Activated B cell treated with CpG ODN at 0.5 μM for 24 hours (primary cell): ENCODE measurements around the gene NAA16. TPM values are rescaled to one million over a fixed set of nuclear protein-coding genes. Genes with fewer than 3 reads are reported as not detected.

Source experiments
- ATAC-seq: fragments of 200-7000 bp; cut with Tn5 transposase; one replicate; pipeline ENCODE4 v1.10.0; 2021; ENCODE audit warnings: low read depth, mild to moderate bottlenecking, moderate library complexity
- CTCF ChIA-PET: fragments of 350-600 bp; sonication (Branson Sonifier 250); formaldehyde crosslinking; loops from one replicate; lab custom pipeline; 2021; ENCODE audit warnings: antibody characterized with exemption; lab: Charles Lee
- POLR2A ChIA-PET: fragments of 350-600 bp; sonication (Branson Sonifier 250); formaldehyde crosslinking; loops from one replicate; lab custom pipeline; 2021; ENCODE audit warnings: antibody characterized with exemption; lab: Charles Lee
- DNase-seq: peaks from one replicate; pipeline ENCODE4 v3.0.0; 2022
- H3K27ac Mint-ChIP-seq: one replicate; pipeline ENCODE4 v1.8.0; 2020; ENCODE audit warnings: mixed read lengths
- H3K27me3 Mint-ChIP-seq: one replicate; pipeline ENCODE4 v1.8.0; 2021; ENCODE audit warnings: mixed read lengths
- H3K36me3 Mint-ChIP-seq: one replicate; pipeline ENCODE4 v1.8.0; 2021; ENCODE audit warnings: low read depth, mixed read lengths
- H3K4me1 Mint-ChIP-seq: one replicate; pipeline ENCODE4 v1.8.0; 2021; ENCODE audit warnings: mixed read lengths
- H3K4me3 Mint-ChIP-seq: one replicate; pipeline ENCODE4 v1.8.0; 2020; ENCODE audit warnings: mild to moderate bottlenecking, mixed read lengths
- H3K9me3 Mint-ChIP-seq: one replicate; pipeline ENCODE4 v1.8.0; 2020; ENCODE audit warnings: mixed read lengths
- CTCF ChIP-seq: fragments of 200-600 bp; IDR thresholded peaks from one replicate; pipeline ENCODE4 v1.8.0; 2022; ENCODE audit warnings: antibody characterized with exemption, mild to moderate bottlenecking
- intact Hi-C: fragments of 100-400 bp; cut with micrococcal nuclease; formaldehyde crosslinking; loops from one replicate; pipeline ENCODE4 v1.15.1; 2024
- total RNA-seq: library from RNA; stranded (reverse); gene quantifications from 2 replicates; pipeline ENCODE4 v1.2.3, GENCODE V29; 2022

Gene NAA16
- total RNA-seq, 1 donor from 2014 or later: 21.4 TPM

DNA sequence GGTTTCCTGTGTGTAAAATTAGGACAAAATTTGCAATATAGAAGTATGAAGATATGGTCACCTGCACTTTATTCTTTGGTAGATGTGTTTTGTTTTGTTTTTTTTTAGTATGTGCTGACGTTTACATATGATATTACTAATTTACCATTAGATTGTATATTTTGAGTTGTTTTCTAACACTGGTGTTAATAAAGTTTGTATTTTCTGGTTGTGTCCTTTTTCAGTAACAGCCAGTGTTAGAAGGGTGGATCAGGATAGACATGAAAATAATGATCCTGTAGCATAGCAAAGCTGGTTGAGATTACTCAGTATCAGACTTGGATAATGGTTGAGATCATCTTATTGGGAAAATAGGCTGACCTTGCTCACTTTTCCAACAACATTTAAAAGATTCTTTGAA is 6.2 kb downstream of the NAA16 start:
- DNase-seq: no peak
- Mint-ChIP-seq H3K27ac (no peak overlapping the region), H3K4me1 (peaks cover 39% of the 10 kb centered on the region), H3K36me3 (peaks cover 20% of the 10 kb centered on the region), H3K27me3 (no peaks in the 10 kb centered on the region), H3K4me3 (no peak overlapping the region), H3K9me3 (no peaks in the 10 kb centered on the region)
- ChIA-PET POLR2A (no interaction called here), CTCF (interaction anchor here (0.6 kb wide), 1 partner anchor 803 kb away, joined by 3 read pairs; no protein-coding TSS in a partner anchor)
- no peak for ATAC-seq
- no peak for TF ChIP-seq CTCF
- intact Hi-C loops: loop anchor here (10.0 kb wide), 2 partner anchors 872 to 1662 kb away; partner anchors contain the start of gene COG6

DNA sequence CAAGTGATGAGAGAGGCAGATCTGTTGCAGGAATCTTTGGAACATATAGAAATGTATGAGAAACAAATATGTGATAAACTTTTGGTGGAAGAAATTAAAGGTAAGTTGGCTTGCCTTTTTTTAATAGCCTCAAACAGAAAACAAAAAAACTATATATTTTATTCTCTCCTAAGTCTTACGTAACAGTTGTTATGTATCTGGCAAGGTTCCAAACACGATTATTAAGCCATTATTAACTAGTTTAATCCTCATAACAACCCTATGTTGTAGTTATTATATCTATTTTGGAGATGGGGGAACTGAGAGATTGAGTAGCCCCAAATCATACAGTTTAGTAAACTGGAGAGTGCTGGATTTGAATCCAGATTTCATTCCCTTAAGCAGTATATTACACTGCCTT is 14.7 kb downstream of the NAA16 start:
- Mint-ChIP-seq H3K9me3 (no peaks in the 10 kb centered on the region), H3K4me3 (no peak overlapping the region), H3K36me3 (peaks cover 51% of the 10 kb centered on the region), H3K4me1 (no peaks in the 10 kb centered on the region), H3K27me3 (no peaks in the 10 kb centered on the region), H3K27ac (no peak overlapping the region)
- no peak for ATAC-seq
- POLR2A ChIA-PET: no interaction called here
- DNase-seq: no peak
- intact Hi-C loops: no loop called here
- CTCF ChIA-PET: no interaction called here
- no peak for TF ChIP-seq CTCF

DNA sequence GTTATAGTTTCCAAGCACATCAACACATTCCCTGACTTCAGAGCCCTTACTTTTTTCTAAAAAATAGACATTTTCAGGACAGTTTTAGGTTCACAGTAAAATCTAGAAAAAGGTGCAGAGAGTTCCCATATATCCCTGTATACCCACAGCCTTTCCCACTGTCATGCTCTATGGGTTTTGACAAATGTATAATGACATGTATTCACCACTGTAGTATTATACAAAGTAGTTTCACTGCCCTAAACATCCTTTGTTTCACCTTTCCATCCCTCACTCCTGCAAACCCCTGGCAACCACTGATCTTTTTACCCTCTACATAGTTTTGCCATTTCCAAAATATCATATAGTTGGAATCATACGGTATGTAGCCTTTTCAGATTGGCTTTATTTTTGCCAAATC is 15.6 kb downstream of the NAA16 start:
- TF ChIP-seq CTCF: no peak
- CTCF ChIA-PET: no interaction called here
- no peak for ATAC-seq
- no peak overlapping the region for H3K4me3 Mint-ChIP-seq
- POLR2A ChIA-PET: no interaction called here
- no peaks in the 10 kb centered on the region for H3K4me1 Mint-ChIP-seq
- H3K36me3 Mint-ChIP-seq: peaks cover 52% of the 10 kb centered on the region
- no peaks in the 10 kb centered on the region for H3K9me3 Mint-ChIP-seq
- no peak overlapping the region for H3K27ac Mint-ChIP-seq
- no peak for DNase-seq
- intact Hi-C loops: no loop called here
- no peaks in the 10 kb centered on the region for H3K27me3 Mint-ChIP-seq

DNA sequence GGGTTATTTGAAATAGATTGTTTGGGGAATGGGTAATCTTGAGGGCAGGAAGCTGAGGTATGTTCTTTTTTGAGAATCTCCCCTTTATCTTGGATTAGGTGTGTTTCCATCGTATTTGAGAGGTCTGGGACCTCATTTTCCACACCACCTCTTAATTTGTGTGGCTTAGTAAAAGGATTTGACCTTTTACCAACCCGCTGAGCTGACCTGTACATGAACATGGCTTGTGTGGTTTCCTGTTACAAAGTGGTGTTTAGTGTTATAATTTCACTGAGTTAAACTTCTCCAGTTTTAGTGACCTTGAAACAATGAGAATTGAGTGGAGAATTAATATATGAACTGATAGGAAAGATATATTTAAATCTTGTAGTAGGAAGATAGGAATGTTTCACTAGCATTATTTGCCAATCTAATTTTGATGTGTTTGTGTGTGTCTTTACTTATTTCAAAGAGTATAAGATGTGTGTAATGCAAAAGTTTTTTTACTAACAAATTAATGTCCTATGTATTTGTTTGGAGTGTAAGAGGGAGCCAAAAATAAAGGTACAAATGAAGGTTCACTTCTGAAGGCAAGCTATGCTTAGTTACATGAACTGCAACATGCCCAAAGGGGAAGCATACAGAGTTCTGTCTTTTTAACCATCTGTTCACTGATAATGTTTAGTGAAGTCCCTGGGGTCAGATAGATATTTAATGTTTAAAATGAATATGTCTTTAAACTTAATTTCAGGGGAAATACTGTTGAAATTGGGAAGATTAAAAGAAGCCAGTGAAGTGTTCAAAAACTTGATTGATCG is 17.1 kb downstream of the NAA16 start:
- POLR2A ChIA-PET: no interaction called here
- no peak for DNase-seq
- Mint-ChIP-seq H3K9me3 (no peaks in the 10 kb centered on the region), H3K36me3 (peaks cover 54% of the 10 kb centered on the region), H3K4me3 (no peak overlapping the region), H3K4me1 (no peaks in the 10 kb centered on the region), H3K27me3 (no peaks in the 10 kb centered on the region), H3K27ac (no peak overlapping the region)
- intact Hi-C loops: no loop called here
- TF ChIP-seq CTCF: no peak
- no peak for ATAC-seq
- CTCF ChIA-PET: no interaction called here

GRCh38 chr13:41332829-41333228 is 21.8 kb downstream of the NAA16 start:
- H3K4me3 Mint-ChIP-seq: no peak overlapping the region
- ATAC-seq (no peak), DNase-seq (no peak)
- H3K27me3 Mint-ChIP-seq: no peaks in the 10 kb centered on the region
- TF ChIP-seq CTCF: no peak
- H3K27ac Mint-ChIP-seq: no peak overlapping the region
- no peaks in the 10 kb centered on the region for H3K9me3 Mint-ChIP-seq
- no peaks in the 10 kb centered on the region for H3K4me1 Mint-ChIP-seq
- intact Hi-C loops: no loop called here
- peaks cover 54% of the 10 kb centered on the region for H3K36me3 Mint-ChIP-seq
- CTCF ChIA-PET: no interaction called here
- POLR2A ChIA-PET: no interaction called here
